GM20431 (cell line): ENCODE data around the gene C10orf143.
"Not testable (repeated sequence)": the region's sequence is repeated elsewhere in the genome, so short reads cannot be mapped to it uniquely, and the experiment has no call there.

Experiments used
- in situ Hi-C: fragments of 300-500 bp; cut with MseI, MboI; formaldehyde crosslinking; loops from one replicate; pipeline ENCODE4 v1.15.0; 2020; ENCODE audit warnings: low sequenced_read_pairs; ENCODE audit not compliant: unreplicated experiment

The C10orf143 gene

DNA sequence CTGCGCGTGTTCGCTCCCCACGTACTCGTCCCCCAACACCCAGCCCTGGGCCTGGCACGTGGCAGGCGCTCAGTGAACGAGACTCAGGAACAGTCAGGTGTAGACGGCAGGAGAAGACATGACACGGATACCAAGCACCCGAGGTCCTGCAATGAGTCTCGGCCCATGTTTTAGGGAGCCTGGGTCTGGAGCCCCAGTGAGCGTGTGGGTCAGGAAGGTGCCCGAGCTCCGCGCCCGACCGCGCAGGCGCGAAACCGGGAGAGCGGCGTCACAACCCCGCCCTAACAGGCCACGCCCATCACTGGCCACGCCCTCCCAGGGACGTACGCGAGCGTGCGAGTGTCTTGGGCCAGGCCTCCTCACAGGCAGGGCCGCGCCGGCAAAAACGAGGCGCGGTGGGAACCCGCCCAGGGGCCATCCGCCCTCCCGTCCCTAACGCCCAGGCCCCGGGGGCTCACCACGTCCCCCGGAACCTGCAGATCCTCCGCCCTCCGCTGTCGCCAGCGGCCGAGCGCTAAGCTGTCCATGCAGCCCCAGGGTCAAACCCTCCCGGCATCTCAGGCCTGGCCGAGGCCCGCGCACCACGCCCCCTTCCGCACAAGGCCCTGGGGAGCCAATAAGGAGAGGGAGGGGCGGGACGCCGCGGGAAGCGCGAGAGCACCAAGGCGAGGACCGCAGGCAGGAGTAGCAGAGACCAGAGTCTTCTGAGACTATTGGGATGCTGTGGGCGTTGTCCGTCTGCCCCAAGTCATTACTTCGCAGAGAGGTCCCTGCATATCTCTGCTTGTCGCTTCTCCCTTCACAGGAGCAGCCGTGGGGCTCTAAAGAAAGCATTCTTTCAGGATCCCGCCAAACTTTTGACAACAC is at the start of gene C10orf143:
Gene C10orf143 (minus strand): TSS at position 585 of the 867 bp plus-strand sequence. CDS start 58 bp downstream, at position 527.
- in situ Hi-C loops: no loop called here

- in situ Hi-C loops: no loop called here
These were observed 48.7 kb upstream of the C10orf143 start for GRCh38 chr10:130159192-130159794.

GRCh38 chr10:130146042-130146441 is 35.4 kb upstream of the C10orf143 start:
- in situ Hi-C loops: no loop called here

GRCh38 chr10:130141878-130142277 is 31.2 kb upstream of the C10orf143 start:
- in situ Hi-C loops: no loop called here

- in situ Hi-C loops: no loop called here
These were observed 30.8 kb upstream of the C10orf143 start for GRCh38 chr10:130141460-130141859.

DNA sequence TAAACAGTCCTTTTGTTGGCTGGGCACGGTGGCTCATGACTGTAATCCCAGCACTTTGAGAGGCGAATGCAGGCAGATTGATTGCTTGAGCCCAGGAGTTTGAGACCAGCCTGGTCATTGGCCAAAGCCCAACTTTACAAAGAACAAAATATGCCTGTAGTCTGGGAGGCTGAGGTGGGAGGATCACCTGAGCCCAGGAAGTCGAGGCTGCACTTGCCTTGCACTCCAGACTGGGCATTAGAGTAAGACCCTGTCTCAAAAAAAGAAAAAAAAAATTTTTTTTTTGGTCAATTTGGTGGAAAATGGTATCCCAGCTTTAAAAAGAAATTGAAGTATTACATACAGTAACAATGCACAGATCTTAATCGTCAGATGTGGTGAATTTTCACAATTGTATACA is 30.4 kb upstream of the C10orf143 start:
- in situ Hi-C loops: no loop called here

GRCh38 chr10:130140425-130140824 is 29.8 kb upstream of the C10orf143 start:
- in situ Hi-C loops: no loop called here

DNA sequence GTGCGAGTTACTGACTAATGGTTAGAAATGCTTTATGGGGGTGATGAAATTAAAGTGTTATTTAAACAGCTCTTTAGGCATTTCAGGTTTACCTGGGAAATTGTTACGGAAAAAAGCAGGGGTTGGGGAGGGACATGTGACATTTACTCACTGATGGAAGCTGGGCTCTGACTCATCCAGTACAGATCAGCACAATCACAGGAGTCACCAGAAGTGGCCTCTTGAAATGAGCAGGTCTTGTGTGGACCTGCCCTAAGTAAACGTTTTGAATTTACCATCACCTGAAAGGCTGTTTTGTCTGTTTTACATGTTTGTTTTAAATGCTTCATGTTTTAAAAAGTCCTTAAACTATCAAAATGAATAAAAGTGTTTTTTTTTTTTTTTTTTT is 27.8 kb upstream of the C10orf143 start:
- in situ Hi-C loops: no loop called here

DNA sequence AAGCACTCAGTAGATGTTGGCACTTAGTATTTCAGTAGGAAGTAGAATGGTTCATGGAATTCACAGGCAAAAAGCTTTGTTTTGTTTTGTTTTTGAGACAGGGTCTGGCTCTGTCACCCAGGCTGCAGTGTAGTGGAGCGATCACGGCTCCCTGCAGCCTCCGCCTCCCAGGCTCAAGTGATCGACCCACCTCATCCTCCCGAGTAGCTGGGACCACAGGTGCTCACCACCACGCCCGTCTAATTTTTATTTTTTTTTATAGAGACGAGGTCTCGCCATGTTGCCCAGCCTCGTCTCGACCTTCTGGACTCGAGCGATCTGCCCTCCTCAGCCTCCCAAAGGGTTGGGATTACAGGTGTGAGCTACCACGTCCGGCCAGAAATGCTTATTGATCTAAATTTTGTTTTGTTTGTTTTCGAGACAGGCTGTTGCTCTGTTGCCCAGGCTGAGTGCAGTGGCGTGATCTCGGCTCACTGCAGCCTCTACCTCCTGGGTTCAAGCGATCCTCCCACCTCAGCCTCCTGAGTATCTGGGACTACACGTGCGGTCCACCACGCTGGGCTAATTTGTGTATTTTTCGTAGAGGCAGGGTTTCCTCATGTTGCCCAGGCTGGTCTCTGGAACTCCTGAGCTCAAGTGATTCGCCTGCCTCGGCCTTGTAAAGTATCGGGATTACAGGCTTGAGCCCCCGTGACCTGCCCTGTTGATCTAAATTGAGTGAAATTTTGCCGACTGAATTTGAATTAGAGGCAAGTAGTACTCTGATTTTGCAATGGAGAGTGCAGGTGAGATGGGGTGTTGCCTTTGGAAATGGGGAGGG is 27.2 kb upstream of the C10orf143 start:
- in situ Hi-C loops: no loop called here

- in situ Hi-C loops: no loop called here
These were observed 26.4 kb upstream of the C10orf143 start for GRCh38 chr10:130137090-130137448.

GRCh38 chr10:130136226-130137089 is 25.8 kb upstream of the C10orf143 start, which contains the start of gene GLRX3:
GLRX3 (plus strand) TSS chr10:130136391; CDS start chr10:130136421, 30 bp downstream.
- in situ Hi-C loops: no loop called here

DNA sequence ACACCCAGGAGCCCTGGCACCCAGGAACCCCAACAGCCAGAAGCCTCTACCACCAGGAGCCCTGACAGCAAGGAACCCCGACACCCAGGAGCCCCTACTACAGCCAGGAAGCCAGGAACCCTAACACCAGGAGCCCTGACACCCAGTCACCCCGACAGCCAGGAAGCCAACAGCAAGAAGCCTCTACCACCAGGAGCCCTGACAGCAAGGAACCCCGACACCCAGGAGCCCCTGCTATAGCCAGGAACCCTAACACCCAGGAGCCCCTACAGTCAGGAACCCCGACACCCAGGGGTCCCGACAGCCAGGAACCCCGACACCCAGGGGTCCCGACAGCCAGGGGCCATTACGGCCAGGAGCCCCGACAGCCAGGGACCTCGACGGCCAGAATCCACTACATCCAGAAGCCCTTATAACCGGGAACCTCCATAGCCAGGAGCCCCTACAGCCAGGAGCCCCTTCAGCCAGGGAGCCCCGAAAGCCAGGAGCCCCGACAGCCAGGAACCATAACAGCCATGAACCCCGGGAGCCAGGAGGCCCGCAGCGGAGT is 25.1 kb upstream of the C10orf143 start:
- in situ Hi-C loops: no loop called here

- in situ Hi-C loops: no loop called here
These were observed 18.3 kb upstream of the C10orf143 start for GRCh38 chr10:130128922-130129321.

DNA sequence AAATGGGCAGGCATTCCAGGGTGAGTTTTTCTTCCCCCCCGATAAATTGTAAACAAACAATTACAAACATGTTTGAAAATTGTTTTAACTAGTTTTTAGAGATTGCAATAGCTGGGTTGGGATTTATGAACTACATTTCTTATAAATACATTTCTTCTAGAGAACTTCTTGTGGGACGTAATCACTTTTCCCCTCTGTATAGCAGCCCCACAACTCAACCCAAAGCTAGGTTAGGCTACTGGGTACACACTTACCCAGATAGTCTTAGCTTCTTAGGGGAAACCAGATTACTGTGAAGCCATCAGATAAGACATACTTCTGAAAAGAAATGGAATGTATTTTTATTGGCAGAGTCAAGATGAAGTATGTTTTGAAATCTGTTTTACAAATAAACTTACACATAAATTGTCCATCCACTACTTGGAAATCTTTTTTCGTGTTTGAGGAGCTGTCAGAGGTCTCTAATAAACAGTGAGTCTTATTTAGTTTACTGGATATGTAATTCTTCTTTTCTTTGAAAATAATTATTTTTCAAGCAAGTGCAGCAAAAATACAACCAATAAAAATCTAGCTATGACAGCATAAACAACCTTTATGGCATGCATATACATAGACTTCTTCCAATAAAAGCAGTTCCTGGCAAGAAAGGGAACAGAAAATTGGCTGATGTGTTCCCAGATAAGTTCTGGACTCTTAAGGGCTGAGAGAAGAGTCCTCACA is 17.6 kb upstream of the C10orf143 start:
- in situ Hi-C loops: no loop called here

- in situ Hi-C loops: no loop called here
These were observed 16.9 kb upstream of the C10orf143 start for GRCh38 chr10:130127364-130128061.

- in situ Hi-C loops: no loop called here
These were observed 11.0 kb upstream of the C10orf143 start for GRCh38 chr10:130121486-130122079.

DNA sequence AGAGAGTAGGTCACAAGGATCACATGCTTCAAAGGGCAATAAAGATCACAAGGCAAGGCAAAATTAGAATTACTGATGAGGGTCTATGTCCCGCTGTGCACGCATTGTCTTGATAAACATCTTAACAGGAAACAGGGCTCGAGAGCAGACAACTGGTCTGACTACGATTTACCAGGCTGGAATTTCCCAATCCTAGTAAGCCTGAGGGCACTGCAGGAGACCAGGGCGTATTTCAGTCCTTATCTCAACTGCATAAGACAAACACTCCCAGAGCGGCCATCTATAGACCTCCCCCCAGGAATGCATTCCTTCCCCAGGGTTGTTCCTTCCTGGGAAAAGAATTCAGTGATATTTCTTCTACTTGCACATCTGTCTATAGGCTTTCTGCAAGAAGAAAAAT is 6.9 kb upstream of the C10orf143 start:
- in situ Hi-C loops: not testable (repeated sequence)

DNA sequence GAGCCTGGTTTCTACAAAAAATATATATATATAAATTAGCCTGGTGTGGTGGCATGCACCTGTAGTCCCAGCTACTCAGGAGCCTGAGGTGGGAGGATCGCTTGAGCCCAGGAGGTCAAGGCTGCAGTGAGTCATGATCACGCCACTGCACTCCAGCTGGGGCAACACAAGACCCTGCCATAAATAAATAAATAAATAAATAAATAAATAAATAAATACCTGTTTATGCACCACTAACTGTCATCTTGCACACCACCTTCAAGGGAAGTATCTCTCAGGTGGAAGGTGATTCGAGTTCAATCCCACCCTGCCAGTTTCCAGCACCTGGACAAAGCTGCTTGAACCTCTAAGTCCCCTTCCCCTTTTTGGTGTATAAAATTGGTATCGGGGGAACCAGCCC is 6.3 kb upstream of the C10orf143 start:
- in situ Hi-C loops: not testable (repeated sequence)
